ENCODE measurements around the gene GPR101.

Gene GPR101, protein sequence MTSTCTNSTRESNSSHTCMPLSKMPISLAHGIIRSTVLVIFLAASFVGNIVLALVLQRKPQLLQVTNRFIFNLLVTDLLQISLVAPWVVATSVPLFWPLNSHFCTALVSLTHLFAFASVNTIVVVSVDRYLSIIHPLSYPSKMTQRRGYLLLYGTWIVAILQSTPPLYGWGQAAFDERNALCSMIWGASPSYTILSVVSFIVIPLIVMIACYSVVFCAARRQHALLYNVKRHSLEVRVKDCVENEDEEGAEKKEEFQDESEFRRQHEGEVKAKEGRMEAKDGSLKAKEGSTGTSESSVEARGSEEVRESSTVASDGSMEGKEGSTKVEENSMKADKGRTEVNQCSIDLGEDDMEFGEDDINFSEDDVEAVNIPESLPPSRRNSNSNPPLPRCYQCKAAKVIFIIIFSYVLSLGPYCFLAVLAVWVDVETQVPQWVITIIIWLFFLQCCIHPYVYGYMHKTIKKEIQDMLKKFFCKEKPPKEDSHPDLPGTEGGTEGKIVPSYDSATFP

GRCh38 chrX:137033774-137034507 is at the start of gene GPR101:
GPR101 (minus strand) TSS chrX:137033995; CDS start chrX:137031674, 2,321 bp downstream.
- no peak for DNase-seq (ENCODE audit: low spot score)

DNA sequence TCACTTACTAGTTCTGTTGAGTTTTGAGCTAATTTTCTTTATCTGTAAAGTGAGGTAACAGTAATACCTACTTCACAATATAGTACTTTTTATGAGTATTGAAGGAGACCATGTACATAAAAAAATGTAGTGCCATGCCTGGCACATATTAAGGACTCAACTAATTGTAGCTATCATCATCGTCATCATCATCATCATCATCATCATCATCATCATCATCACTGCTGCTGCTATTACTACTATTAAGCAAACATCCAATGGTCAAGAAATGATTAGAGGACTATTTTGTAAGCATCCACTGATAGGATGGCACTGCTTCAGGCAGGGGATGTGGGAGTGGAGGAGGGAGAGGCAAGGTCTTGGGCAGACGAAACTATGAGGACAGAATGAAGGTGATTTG is 47.4 kb upstream of the GPR101 start:
- no peak for DNase-seq (ENCODE audit: low spot score)

- DNase-seq (ENCODE audit: low spot score) = no peak
Observed at GRCh38 chrX:137072396-137072795, 38.6 kb upstream of the GPR101 start.

GRCh38 chrX:137071596-137071995 is 37.8 kb upstream of the GPR101 start:
- no peak for DNase-seq (ENCODE audit: low spot score)

GRCh38 chrX:137067147-137067546 is 33.4 kb upstream of the GPR101 start:
- no peak for DNase-seq (ENCODE audit: low spot score)

DNA sequence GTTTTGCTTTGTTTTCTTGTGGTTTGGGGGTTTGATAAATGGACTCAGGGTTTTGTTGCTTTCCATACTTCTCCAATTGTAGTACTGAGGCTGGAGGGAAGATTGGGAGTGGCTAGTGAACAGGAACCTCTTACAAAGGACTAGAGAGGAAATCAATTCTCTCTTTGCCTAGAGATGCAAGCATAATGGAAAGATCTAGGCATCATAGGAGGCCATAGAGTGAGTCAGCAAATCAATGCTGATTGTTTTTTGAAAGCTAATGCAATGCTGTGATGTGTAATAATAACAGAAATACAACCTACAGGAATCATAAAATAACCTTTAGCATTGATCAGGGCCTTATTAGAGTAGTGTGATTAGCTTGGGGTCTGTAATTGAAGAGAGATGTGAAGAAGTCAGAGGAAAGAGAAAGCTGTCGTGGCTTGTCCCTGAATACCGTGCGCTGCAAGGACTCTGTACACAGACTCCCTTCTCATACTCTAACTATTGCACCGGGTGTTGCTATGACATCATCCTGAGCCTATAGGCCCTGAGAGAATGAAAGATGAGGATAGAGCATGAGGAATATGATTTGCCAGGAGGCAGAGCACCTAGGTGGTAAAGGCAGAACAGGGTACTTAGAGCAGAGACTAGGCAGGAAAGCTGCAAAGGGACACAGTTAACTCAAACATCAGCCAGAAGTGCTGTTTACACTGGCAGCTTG is 29.3 kb upstream of the GPR101 start:
- no peak for DNase-seq (ENCODE audit: low spot score)

GRCh38 chrX:137058339-137059127 is 24.7 kb upstream of the GPR101 start:
- no peak for DNase-seq (ENCODE audit: low spot score)

DNA sequence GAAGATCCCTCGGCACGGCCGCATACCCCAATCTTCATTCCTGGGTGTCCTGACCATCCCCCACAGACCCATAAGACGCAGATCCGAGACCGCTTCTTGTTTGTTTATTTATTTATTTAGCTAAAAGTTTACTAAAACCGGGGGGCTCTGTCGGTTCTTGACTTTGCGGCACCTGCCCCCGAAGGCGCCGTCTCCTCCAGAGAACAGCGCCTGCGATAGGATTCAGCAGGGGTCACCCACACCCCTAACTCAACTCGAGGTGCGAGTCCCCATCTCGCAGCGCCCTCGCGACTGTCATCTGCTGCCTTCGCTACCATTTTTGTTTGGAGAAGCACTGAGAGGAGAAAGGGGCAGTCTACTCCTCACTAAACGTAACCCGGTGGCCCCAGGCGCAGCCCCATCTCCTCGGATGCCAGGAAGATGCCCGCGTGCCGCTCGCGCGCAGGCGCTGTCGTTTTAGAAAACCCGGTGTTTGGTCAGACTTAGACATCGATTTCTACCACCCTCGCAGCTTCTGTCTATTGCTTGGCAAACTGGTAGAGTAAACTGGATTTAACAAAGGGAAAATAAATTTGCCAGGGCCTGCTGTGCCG is 18.9 kb upstream of the GPR101 start:
- no peak for DNase-seq (ENCODE audit: low spot score)

DNA sequence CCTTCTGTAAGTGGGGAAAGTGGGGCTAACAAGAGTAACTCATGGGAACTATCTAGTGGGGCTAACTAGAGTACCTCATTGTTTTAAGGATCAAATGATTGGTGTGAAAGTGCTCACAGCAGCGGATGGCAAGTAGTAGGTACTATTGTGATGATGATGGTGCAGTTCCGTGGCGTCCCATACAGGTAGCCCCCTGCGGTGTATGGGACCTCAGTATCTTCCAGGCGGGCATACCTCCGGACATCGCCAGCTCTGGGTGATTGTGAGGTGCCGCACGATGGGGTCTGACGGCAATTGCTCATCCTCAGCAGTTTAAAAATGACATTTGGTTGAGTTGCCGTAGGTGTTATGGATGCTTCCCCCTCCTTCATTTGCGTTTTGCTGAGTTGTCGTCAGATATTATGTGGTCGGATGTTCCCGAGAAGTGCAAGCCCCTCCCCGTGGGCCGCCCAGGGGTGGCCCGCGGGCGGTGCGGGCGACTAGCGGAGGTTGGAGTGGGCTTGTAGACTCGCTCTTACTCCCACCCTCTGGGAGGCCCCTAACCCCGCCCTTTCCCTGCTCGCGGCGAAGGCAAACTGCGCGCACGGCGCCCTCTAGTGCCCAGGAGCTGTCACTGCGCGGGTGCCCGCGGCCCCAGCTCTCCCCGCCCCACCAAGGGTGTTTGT is 18.3 kb upstream of the GPR101 start:
- peak; percentile 47 for DNase-seq (ENCODE audit: low spot score)

GRCh38 chrX:137044893-137045292 is 11.1 kb upstream of the GPR101 start:
- DNase-seq (ENCODE audit: low spot score) = no peak

GRCh38 chrX:137043736-137044135 is 9.9 kb upstream of the GPR101 start:
- no peak for DNase-seq (ENCODE audit: low spot score)

DNA sequence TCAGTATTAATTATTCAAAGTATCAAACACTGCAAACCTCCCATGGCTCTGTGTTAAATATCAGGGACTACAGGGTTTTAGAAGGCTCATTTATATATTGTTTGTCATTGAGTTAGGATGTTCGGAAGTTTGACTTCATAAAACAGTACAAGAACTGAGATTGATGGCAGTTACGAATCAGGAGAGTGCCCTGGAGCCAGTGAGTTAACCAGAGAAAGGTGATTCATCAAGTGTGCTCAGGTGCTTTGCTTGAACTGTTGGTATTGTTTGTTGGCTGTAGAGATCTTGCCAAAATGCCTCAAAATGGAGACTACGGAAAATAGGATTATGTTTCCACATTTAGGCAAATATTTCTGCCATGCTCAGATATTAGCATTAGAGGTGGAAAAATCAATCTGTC is 7.5 kb upstream of the GPR101 start:
- DNase-seq (ENCODE audit: low spot score) = no peak

GRCh38 chrX:137040113-137040794 is 6.5 kb upstream of the GPR101 start:
- no peak for DNase-seq (ENCODE audit: low spot score)

DNA sequence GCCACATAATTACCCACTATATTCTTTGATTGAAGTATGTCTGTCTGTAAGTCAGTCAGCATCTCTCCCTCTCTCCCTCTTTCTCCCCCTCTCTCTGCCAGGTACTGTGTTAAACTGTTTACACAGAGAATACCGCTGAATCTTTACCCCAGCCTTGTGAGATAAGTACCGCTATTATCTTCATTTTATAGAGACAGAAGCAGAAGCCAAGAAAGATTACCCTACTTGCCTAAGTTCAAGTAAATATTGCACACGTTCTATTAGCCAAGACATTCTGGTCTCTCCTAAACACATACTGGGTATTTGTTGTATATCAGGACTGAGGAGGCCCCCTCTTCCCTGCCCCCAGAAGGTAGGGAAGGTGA is 695 bp upstream of the GPR101 start:
- DNase-seq (ENCODE audit: low spot score) = no peak

DNA sequence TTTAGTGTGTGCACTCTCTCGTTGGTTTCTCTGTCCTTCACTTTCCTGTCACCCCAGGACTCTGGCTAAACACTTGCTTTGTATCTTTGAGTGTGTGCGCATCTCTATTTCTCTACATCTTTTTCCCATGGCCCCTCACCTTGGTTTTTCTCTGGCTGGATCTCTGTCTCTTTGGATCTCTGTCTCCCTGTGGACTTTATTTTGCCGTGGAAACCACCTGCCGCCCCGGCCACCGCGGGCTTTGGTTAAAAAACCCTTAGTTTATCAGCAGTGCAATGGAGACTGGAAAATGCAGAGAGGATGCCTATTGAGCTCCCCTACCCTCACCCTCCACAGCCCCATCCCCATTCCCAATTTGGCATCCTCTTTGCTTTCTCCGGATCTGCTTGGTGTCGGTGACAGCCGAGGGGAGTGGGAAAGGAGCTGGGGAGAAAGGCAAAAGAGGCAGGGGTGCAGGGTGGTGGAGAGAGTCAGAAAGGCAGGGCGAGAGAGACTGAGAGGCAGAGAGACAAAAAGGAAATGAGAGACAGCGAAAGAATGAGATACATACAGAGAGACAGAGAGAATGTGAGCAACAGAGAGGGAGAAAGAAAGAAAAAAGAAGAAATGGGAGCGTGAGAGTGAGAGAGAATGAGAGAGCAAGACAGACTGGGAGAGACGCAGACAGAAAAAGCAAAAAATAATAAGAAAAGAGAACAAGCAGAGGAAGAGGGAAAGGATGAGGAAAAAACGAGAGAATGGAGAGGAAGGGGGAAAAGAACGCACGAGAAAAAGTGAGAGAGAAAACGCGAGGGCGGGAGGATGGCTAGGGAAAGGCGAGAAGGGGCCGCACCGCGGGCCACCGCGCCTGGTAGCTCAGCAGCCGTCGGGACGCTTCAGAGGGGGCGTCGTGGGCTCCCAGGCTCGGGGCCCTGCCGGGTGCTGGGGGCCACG is 688 bp downstream of the GPR101 start:
- DNase-seq (ENCODE audit: low spot score) = no peak

GRCh38 chrX:137032341-137032694 is 1.5 kb downstream of the GPR101 start:
- DNase-seq (ENCODE audit: low spot score) = no peak

DNA sequence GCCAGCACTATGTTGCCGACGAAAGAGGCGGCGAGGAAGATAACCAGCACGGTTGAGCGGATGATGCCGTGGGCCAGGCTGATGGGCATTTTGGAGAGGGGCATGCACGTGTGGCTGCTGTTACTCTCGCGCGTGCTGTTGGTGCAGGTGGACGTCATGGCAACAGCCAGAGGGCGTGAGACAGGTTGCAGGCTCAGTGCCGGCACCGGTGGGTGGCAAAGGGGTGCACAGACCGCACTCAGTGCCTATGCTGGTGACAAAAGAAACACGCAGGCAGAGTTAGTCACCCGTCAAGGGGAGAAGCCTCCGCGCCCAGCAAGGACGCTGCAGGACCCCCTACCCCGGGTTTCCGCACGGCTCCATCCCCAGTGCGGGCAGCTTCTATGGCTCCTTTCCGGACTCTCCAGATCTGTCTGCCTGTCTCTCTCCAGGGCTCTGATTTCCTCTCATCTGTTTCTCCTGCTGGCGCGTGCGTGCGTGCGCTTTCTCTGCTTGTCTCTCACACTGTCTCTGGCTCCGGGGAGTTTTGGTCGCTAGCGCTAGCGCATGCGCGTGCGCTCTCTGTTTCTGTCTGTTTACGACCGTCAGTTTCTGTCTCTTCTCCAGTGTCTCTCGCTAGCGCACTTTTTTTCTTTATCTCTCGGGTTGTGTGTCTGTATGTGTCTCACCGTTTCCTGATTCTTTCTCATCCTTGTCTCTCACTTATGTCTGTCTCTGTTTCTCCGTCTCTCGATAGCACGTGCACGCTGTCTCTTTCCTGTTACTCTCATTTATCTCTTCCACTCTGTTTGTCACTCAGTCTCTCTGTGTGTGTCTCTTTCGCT is 2.1 kb downstream of the GPR101 start:
- no peak for DNase-seq (ENCODE audit: low spot score)

- no peak for DNase-seq (ENCODE audit: low spot score)
Observed at GRCh38 chrX:137031039-137031438, 2.8 kb downstream of the GPR101 start.

Measured in hematopoietic multipotent progenitor cell treated with erythropoietin and hydrocortisone succinate and interleukin-3 and kit ligand, for 15 days (in vitro differentiated cells).